Measurements from ENCODE around the gene C12orf75.
A peak's percentile ranks its signal among the peaks of the same experiment; 100 is the strongest.

C12orf75 gene

DNA sequence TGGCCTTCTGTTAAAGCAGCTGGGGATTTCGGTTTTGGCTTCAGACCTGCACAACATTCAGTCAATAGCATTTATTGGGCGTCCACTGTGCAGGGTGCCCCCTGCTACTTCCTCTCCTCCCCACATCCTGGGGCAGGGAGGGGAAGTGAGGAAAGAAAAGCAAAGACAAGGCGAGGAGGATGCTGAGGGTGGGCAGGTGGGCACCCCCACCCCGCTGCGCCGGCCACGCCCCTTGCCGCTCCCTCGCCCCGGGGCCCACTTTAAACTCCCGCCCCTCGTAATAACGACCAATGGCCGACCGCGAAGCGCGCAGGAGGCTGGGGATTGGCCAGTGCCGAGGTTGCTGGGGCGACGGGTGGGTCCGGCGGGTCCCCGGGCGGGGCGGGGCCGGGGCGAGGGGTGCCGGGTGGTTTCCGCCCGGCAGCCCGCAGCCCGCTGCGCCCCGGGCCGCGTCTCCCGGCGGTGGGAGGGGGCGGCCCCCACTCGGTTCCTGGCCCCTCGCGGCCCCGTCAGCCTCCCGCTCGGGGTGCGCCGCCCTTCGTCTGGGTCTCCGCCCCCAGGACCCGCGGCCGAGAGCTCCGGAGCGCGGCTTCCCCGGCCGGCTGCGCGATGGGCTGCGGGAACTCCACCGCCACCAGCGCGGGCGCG lies at the start of gene C12orf75:
Gene C12orf75, plus strand, starts transcription at position 409 of the 648 bp plus-strand sequence. Its CDS starts 201 bp downstream, at position 610.
- peak within 1 kb of the TSS; percentile 81 for H3K4me3 ChIP-seq (ENCODE audit: low read depth, low read length)
- TF ChIP-seq CTCF (IDR thresholded peaks at IDR 0.05; ENCODE audit: insufficient read depth, low read depth, low read length, missing control alignments), result no peak
- peak; percentile 93 for DNase-seq (ENCODE audit: low read depth)

GRCh38 chr12:105280966-105281693 lies 49.4 kb upstream of the C12orf75 start:
- DNase-seq (ENCODE audit: low read depth), result no peak
- no peak for TF ChIP-seq CTCF (IDR thresholded peaks at IDR 0.05; ENCODE audit: insufficient read depth, low read depth, low read length, missing control alignments)

GRCh38 chr12:105281694-105282049 lies 48.8 kb upstream of the C12orf75 start:
- DNase-seq (ENCODE audit: low read depth), result no peak
- TF ChIP-seq CTCF (IDR thresholded peaks at IDR 0.05; ENCODE audit: insufficient read depth, low read depth, low read length, missing control alignments), result no peak

More at GRCh38 chr12:105280966-105281693, 49.4 kb upstream of the C12orf75 start:
- no peak overlapping the region for H3K4me3 ChIP-seq (ENCODE audit: low read depth, low read length)

GRCh38 chr12:105285378-105285777 lies 45.1 kb upstream of the C12orf75 start:
- no peak for DNase-seq (ENCODE audit: low read depth)
- no peak for TF ChIP-seq CTCF (IDR thresholded peaks at IDR 0.05; ENCODE audit: insufficient read depth, low read depth, low read length, missing control alignments)
- no peak overlapping the region for H3K4me3 ChIP-seq (ENCODE audit: low read depth, low read length)

More at GRCh38 chr12:105281694-105282049, 48.8 kb upstream of the C12orf75 start:
- no peak overlapping the region for H3K4me3 ChIP-seq (ENCODE audit: low read depth, low read length)

- no peak for DNase-seq (ENCODE audit: low read depth)
- TF ChIP-seq CTCF (IDR thresholded peaks at IDR 0.05; ENCODE audit: insufficient read depth, low read depth, low read length, missing control alignments), result no peak
- no peak overlapping the region for H3K4me3 ChIP-seq (ENCODE audit: low read depth, low read length)
Observed at GRCh38 chr12:105287408-105287807, 43.1 kb upstream of the C12orf75 start.

- no peak for DNase-seq (ENCODE audit: low read depth)
- no peak overlapping the region for H3K4me3 ChIP-seq (ENCODE audit: low read depth, low read length)
- TF ChIP-seq CTCF (IDR thresholded peaks at IDR 0.05; ENCODE audit: insufficient read depth, low read depth, low read length, missing control alignments), result no peak
Observed at GRCh38 chr12:105288311-105288996, 42.0 kb upstream of the C12orf75 start.
